ENCODE results near the gene ENTHD1.
"Not testable (repeated sequence)": the region's sequence is repeated elsewhere in the genome, so short reads cannot be mapped to it uniquely, and the experiment has no call there.

ENTHD1 gene

GRCh38 chr22:39735776-39736175 is 157.8 kb downstream of the ENTHD1 start:
- TF ChIP-seq CTCF (IDR thresholded peaks at IDR 0.05; ENCODE audit: low read depth, low read length, missing control alignments) = no peak
- in situ Hi-C loops (cut with HindIII; ENCODE audit: low sequenced_read_pairs) = no loop called here
- DNase-seq (ENCODE audit: low read depth) = no peak
- H3K4me3 ChIP-seq (ENCODE audit: low read depth, low read length) = no peak overlapping the region

GRCh38 chr22:39734866-39735265 is 158.7 kb downstream of the ENTHD1 start:
- DNase-seq (ENCODE audit: low read depth) = no peak
- in situ Hi-C loops (cut with HindIII; ENCODE audit: low sequenced_read_pairs) = no loop called here
- no peak overlapping the region for H3K4me3 ChIP-seq (ENCODE audit: low read depth, low read length)
- TF ChIP-seq CTCF (IDR thresholded peaks at IDR 0.05; ENCODE audit: low read depth, low read length, missing control alignments) = no peak

- in situ Hi-C loops (cut with HindIII; ENCODE audit: low sequenced_read_pairs); H3K4me3 ChIP-seq (ENCODE audit: low read depth, low read length); DNase-seq (ENCODE audit: low read depth): not testable (repeated sequence)
These were observed 159.5 kb downstream of the ENTHD1 start for GRCh38 chr22:39734046-39734445.

- in situ Hi-C loops (cut with HindIII; ENCODE audit: low sequenced_read_pairs) = no loop called here
- H3K4me3 ChIP-seq (ENCODE audit: low read depth, low read length) = no peak overlapping the region
- no peak for TF ChIP-seq CTCF (IDR thresholded peaks at IDR 0.05; ENCODE audit: low read depth, low read length, missing control alignments)
- DNase-seq (ENCODE audit: low read depth) = no peak
These were observed 160.4 kb downstream of the ENTHD1 start for GRCh38 chr22:39733191-39733590.

GRCh38 chr22:39732625-39733024 is 160.9 kb downstream of the ENTHD1 start:
- H3K4me3 ChIP-seq (ENCODE audit: low read depth, low read length) = no peak overlapping the region
- DNase-seq (ENCODE audit: low read depth) = no peak
- in situ Hi-C loops (cut with HindIII; ENCODE audit: low sequenced_read_pairs) = no loop called here
- TF ChIP-seq CTCF (IDR thresholded peaks at IDR 0.05; ENCODE audit: low read depth, low read length, missing control alignments) = no peak

- no peak for TF ChIP-seq CTCF (IDR thresholded peaks at IDR 0.05; ENCODE audit: low read depth, low read length, missing control alignments)
- no peak overlapping the region for H3K4me3 ChIP-seq (ENCODE audit: low read depth, low read length)
- in situ Hi-C loops (cut with HindIII; ENCODE audit: low sequenced_read_pairs) = no loop called here
- DNase-seq (ENCODE audit: low read depth) = no peak
These were observed 161.5 kb downstream of the ENTHD1 start for GRCh38 chr22:39731881-39732555.

- TF ChIP-seq CTCF (IDR thresholded peaks at IDR 0.05; ENCODE audit: low read depth, low read length, missing control alignments) = no peak
- no peak for DNase-seq (ENCODE audit: low read depth)
- H3K4me3 ChIP-seq (ENCODE audit: low read depth, low read length) = no peak overlapping the region
- in situ Hi-C loops (cut with HindIII; ENCODE audit: low sequenced_read_pairs) = no loop called here
These were observed 162.1 kb downstream of the ENTHD1 start for GRCh38 chr22:39731481-39731880.
